HUES6 (cell line): ENCODE data around the gene RIN3.
"Not testable (repeated sequence)": the region's sequence is repeated elsewhere in the genome, so short reads cannot be mapped to it uniquely, and the experiment has no call there.

Experiments used
- H3K27ac ChIP-seq: 2 replicates; pipeline ENCODE4 v1.7.0; 2013; ENCODE audit warnings: low read depth, mild to moderate bottlenecking, low read length, inconsistent platforms
- H3K27me3 ChIP-seq: 2 replicates; pipeline ENCODE4 v1.6.1; 2013; ENCODE audit warnings: low read length; ENCODE audit not compliant: control insufficient read depth, insufficient read depth
- H3K36me3 ChIP-seq: 2 replicates; pipeline ENCODE4 v1.6.1; 2013; ENCODE audit warnings: low read length; ENCODE audit not compliant: control insufficient read depth, insufficient read depth
- H3K4me1 ChIP-seq: 2 replicates; pipeline ENCODE4 v1.6.1; 2013; ENCODE audit warnings: low read length; ENCODE audit not compliant: control insufficient read depth, insufficient read depth
- H3K4me3 ChIP-seq: 2 replicates; pipeline ENCODE4 v1.5.1; 2013; ENCODE audit warnings: low read depth, low read length
- H3K9ac ChIP-seq: one replicate; pipeline ENCODE4 v1.6.1; 2013; ENCODE audit warnings: mild to moderate bottlenecking, low read length
- H3K9me3 ChIP-seq: 2 replicates; pipeline ENCODE4 v1.6.1; 2013; ENCODE audit warnings: low read depth, low read length; ENCODE audit not compliant: control insufficient read depth, insufficient read depth

The RIN3 gene

GRCh38 chr14:92536231-92536630, 22.6 kb downstream of the RIN3 start:
- H3K4me3 ChIP-seq, H3K27ac ChIP-seq, H3K36me3 ChIP-seq, H3K4me1 ChIP-seq, H3K27me3 ChIP-seq, H3K9ac ChIP-seq, H3K9me3 ChIP-seq: not testable (repeated sequence)

- Histone ChIP-seq H3K9ac (no peak overlapping the region), H3K4me1 (0 out of 2 replicates have a peak, but pooled peaks cover 4% of the 10 kb centered on the region), H3K27ac (no peak overlapping the region), H3K36me3 (no peaks in the 10 kb centered on the region), H3K4me3 (no peak overlapping the region), H3K9me3 (no peaks in the 10 kb centered on the region), H3K27me3 (no peaks in the 10 kb centered on the region)
Measured at GRCh38 chr14:92538412-92538985, 24.9 kb downstream of the RIN3 start.

- no peaks in the 10 kb centered on the region for H3K36me3 ChIP-seq
- H3K27ac ChIP-seq = no peak overlapping the region
- H3K9ac ChIP-seq = no peak overlapping the region
- no peak overlapping the region for H3K4me3 ChIP-seq
- no peaks in the 10 kb centered on the region for H3K27me3 ChIP-seq
- no peaks in the 10 kb centered on the region for H3K9me3 ChIP-seq
- 0 out of 2 replicates have a peak, but pooled peaks cover 4% of the 10 kb centered on the region for H3K4me1 ChIP-seq
Measured at GRCh38 chr14:92539419-92539818, 25.8 kb downstream of the RIN3 start.

- H3K9ac ChIP-seq = no peak overlapping the region
- 0 out of 2 replicates have a peak, but pooled peaks cover 4% of the 10 kb centered on the region for H3K4me1 ChIP-seq
- no peaks in the 10 kb centered on the region for H3K36me3 ChIP-seq
Measured at GRCh38 chr14:92539875-92540274, 26.3 kb downstream of the RIN3 start.

GRCh38 chr14:92540472-92541048, 27.0 kb downstream of the RIN3 start:
- Histone ChIP-seq H3K4me3 (no peak overlapping the region), H3K27me3 (no peaks in the 10 kb centered on the region), H3K27ac (no peak overlapping the region), H3K9ac (no peak overlapping the region), H3K9me3 (no peaks in the 10 kb centered on the region), H3K4me1 (0 out of 2 replicates have a peak, but pooled peaks cover 4% of the 10 kb centered on the region), H3K36me3 (no peaks in the 10 kb centered on the region)

More at GRCh38 chr14:92539875-92540274, 26.3 kb downstream of the RIN3 start:
- no peaks in the 10 kb centered on the region for H3K9me3 ChIP-seq
- no peaks in the 10 kb centered on the region for H3K27me3 ChIP-seq
- no peak overlapping the region for H3K27ac ChIP-seq
- H3K4me3 ChIP-seq = no peak overlapping the region

- no peak overlapping the region for H3K4me3 ChIP-seq
- H3K4me1 ChIP-seq = 0 out of 2 replicates have a peak, but pooled peaks cover 4% of the 10 kb centered on the region
- no peak overlapping the region for H3K9ac ChIP-seq
- H3K9me3 ChIP-seq = no peaks in the 10 kb centered on the region
- H3K36me3 ChIP-seq = no peaks in the 10 kb centered on the region
- H3K27ac ChIP-seq = no peak overlapping the region
- H3K27me3 ChIP-seq = no peaks in the 10 kb centered on the region
Measured at GRCh38 chr14:92542766-92543554, 29.4 kb downstream of the RIN3 start.

- no peak overlapping the region for H3K4me3 ChIP-seq
- H3K9me3 ChIP-seq = no peaks in the 10 kb centered on the region
- H3K9ac ChIP-seq = no peak overlapping the region
- H3K36me3 ChIP-seq = no peaks in the 10 kb centered on the region
- no peak overlapping the region for H3K27ac ChIP-seq
- no peaks in the 10 kb centered on the region; the same call in 1 of the 2 replicates for H3K4me1 ChIP-seq
- no peaks in the 10 kb centered on the region for H3K27me3 ChIP-seq
Measured at GRCh38 chr14:92544051-92544720, 30.6 kb downstream of the RIN3 start.

- Histone ChIP-seq H3K27ac (no peak overlapping the region), H3K4me3 (no peak overlapping the region)
Measured at GRCh38 chr14:92546347-92547053, 32.9 kb downstream of the RIN3 start.

GRCh38 chr14:92549105-92549858, 35.7 kb downstream of the RIN3 start:
- Histone ChIP-seq H3K27me3 (no peaks in the 10 kb centered on the region), H3K4me1 (no peaks in the 10 kb centered on the region; the same call in 1 of the 2 replicates), H3K9ac (no peak overlapping the region), H3K4me3 (no peak overlapping the region), H3K36me3 (no peaks in the 10 kb centered on the region), H3K9me3 (no peaks in the 10 kb centered on the region), H3K27ac (no peak overlapping the region)

More at GRCh38 chr14:92546347-92547053, 32.9 kb downstream of the RIN3 start:
- no peaks in the 10 kb centered on the region for H3K9me3 ChIP-seq
- no peak overlapping the region for H3K9ac ChIP-seq
- no peaks in the 10 kb centered on the region for H3K27me3 ChIP-seq
- no peaks in the 10 kb centered on the region; the same call in 1 of the 2 replicates for H3K4me1 ChIP-seq
- no peaks in the 10 kb centered on the region for H3K36me3 ChIP-seq

- H3K4me1 ChIP-seq = no peaks in the 10 kb centered on the region; the same call in 1 of the 2 replicates
- no peaks in the 10 kb centered on the region for H3K36me3 ChIP-seq
- H3K27ac ChIP-seq = no peak overlapping the region
- H3K4me3 ChIP-seq = no peak overlapping the region
- no peaks in the 10 kb centered on the region for H3K9me3 ChIP-seq
- H3K9ac ChIP-seq = no peak overlapping the region
- no peaks in the 10 kb centered on the region for H3K27me3 ChIP-seq
Measured at GRCh38 chr14:92549859-92550230, 36.3 kb downstream of the RIN3 start.
